HG03575 (cell line): ENCODE data around the gene KCNG2.

ENCODE experiments used
- ATAC-seq: cut with Tn5 transposase; IDR thresholded peaks from one replicate; pipeline ENCODE4 v1.9.1; 2021; ENCODE audit not compliant: unreplicated experiment, insufficient number of reproducible peaks, low FRiP score; ENCODE audit errors: extremely low read depth

Gene KCNG2

GRCh38 chr18:79924814-79925731 lies 127.3 kb downstream of the KCNG2 start:
- no peak for ATAC-seq

- ATAC-seq = no peak
Observed at GRCh38 chr18:79926306-79926705, 128.6 kb downstream of the KCNG2 start.

GRCh38 chr18:79926715-79927606 lies 129.2 kb downstream of the KCNG2 start:
- ATAC-seq = no peak

- ATAC-seq = no peak
Observed at GRCh38 chr18:79927607-79928562, 130.1 kb downstream of the KCNG2 start.

- ATAC-seq = no peak
Observed at GRCh38 chr18:79928563-79928960, 130.8 kb downstream of the KCNG2 start.

GRCh38 chr18:79930020-79930642 lies 132.4 kb downstream of the KCNG2 start:
- no peak for ATAC-seq

- no peak for ATAC-seq
Observed at GRCh38 chr18:79931475-79931874, 133.7 kb downstream of the KCNG2 start.

- no peak for ATAC-seq
Observed at GRCh38 chr18:79932907-79933306, 135.2 kb downstream of the KCNG2 start.

GRCh38 chr18:79933765-79934164 lies 136.0 kb downstream of the KCNG2 start:
- ATAC-seq = no peak

- no peak for ATAC-seq
Observed at GRCh38 chr18:79934311-79935097, 136.8 kb downstream of the KCNG2 start.

- ATAC-seq = no peak
Observed at GRCh38 chr18:79935098-79935480, 137.4 kb downstream of the KCNG2 start.

GRCh38 chr18:79935499-79935898 lies 137.8 kb downstream of the KCNG2 start:
- ATAC-seq = no peak

- no peak for ATAC-seq
Observed at GRCh38 chr18:79935925-79936324, 138.2 kb downstream of the KCNG2 start.

GRCh38 chr18:79936641-79937040 lies 138.9 kb downstream of the KCNG2 start:
- no peak for ATAC-seq

GRCh38 chr18:79937103-79937860 lies 139.5 kb downstream of the KCNG2 start:
- ATAC-seq = no peak

GRCh38 chr18:79938196-79938595 lies 140.5 kb downstream of the KCNG2 start:
- no peak for ATAC-seq

GRCh38 chr18:79939096-79939495 lies 141.4 kb downstream of the KCNG2 start:
- no peak for ATAC-seq
